ENCODE measurements around the gene ATXN7L3. TPM values are rescaled to one million over a fixed set of nuclear protein-coding genes. Genes with fewer than 3 reads are reported as not detected.

The ATXN7L3 gene
- total RNA-seq, 1 donor from 2014 or later: 38.9 TPM

DNA sequence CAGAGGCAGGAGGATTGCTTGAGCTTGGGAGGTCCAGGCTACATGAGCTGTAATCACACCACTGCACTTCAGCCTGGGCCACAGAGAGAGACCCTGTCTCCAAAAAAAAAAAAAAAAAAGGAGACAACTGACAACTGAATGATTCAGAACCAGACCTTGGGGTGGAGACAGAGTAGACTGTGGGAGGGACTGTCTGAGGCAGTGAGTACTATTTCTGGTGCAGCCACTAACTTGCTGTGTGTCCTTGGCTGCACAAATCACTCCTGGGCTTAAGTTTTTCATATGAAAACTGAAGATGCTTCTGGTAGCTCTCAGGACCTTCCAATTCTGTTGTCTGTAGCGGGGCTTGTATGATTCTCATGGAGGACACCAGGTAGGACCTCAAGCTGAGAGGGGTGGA, 23.4 kb downstream of the ATXN7L3 start:
- Mint-ChIP-seq H3K36me3 (peaks cover 15% of the 10 kb centered on the region), H3K4me1 (peaks cover 7% of the 10 kb centered on the region), H3K27ac (no peak overlapping the region), H3K4me3 (no peak overlapping the region), H3K9me3 (no peaks in the 10 kb centered on the region), H3K27me3 (ENCODE audit: insufficient read depth, low read depth) (peaks cover 4% of the 10 kb centered on the region)
- TF ChIP-seq EZH2phosphoT487 (IDR thresholded peaks at IDR 0.05) (no peak), EZH2 (IDR thresholded peaks at IDR 0.05) (no peak)
- TF ChIP-seq, protein P1, sequence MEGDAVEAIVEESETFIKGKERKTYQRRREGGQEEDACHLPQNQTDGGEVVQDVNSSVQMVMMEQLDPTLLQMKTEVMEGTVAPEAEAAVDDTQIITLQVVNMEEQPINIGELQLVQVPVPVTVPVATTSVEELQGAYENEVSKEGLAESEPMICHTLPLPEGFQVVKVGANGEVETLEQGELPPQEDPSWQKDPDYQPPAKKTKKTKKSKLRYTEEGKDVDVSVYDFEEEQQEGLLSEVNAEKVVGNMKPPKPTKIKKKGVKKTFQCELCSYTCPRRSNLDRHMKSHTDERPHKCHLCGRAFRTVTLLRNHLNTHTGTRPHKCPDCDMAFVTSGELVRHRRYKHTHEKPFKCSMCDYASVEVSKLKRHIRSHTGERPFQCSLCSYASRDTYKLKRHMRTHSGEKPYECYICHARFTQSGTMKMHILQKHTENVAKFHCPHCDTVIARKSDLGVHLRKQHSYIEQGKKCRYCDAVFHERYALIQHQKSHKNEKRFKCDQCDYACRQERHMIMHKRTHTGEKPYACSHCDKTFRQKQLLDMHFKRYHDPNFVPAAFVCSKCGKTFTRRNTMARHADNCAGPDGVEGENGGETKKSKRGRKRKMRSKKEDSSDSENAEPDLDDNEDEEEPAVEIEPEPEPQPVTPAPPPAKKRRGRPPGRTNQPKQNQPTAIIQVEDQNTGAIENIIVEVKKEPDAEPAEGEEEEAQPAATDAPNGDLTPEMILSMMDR (IDR thresholded peaks at IDR 0.05): no peak
- no peak overlapping the region for H3K4me2 ChIP-seq
- H2AFZ ChIP-seq (replicated peaks): no peak overlapping the region
- H3K27ac ChIP-seq: no peak overlapping the region
- H3K79me2 ChIP-seq (ENCODE audit: low read depth): no peaks in the 10 kb centered on the region
- peaks cover under 1% of the 10 kb centered on the region for H3K4me1 ChIP-seq
- no peaks in the 10 kb centered on the region for H3F3A ChIP-seq (ENCODE audit: low read depth)
- H3K4me3 ChIP-seq: no peak overlapping the region
- no peaks in the 10 kb centered on the region for H3K9me3 ChIP-seq (ENCODE audit: low read depth)
- no peaks in the 10 kb centered on the region for H4K20me1 ChIP-seq (ENCODE audit: low read depth)
- H3K9ac ChIP-seq: no peak overlapping the region
- H3K36me3 ChIP-seq: no peaks in the 10 kb centered on the region
- DNase-seq (ENCODE audit: low spot score): no peak
- H3K27me3 ChIP-seq: no peaks in the 10 kb centered on the region

DNA sequence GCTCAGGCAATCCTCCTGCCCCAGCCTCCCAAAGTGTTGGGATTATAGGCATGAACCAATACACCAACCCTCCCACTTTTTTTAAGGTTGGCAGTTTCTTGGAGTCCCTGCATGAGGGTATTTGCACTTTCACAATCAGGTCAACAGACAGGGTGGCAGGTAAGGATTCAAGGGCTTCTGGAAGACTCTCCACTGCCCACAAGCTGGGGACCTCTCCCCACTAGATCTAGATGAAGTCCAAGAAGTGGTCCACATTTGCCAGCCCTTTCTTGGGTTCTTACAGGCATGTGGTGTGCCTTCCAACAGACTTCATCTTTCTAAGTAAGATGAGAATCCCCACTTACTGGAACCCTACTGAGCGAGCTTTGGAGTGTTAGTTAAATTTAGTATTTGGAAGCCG, 25.3 kb downstream of the ATXN7L3 start:
- Histone ChIP-seq H3K27ac (no peak overlapping the region), H3K27me3 (no peaks in the 10 kb centered on the region), H3K4me3 (no peak overlapping the region), H2AFZ (replicated peaks) (no peak overlapping the region), H3K4me1 (peaks cover 11% of the 10 kb centered on the region), H3K79me2 (ENCODE audit: low read depth) (no peaks in the 10 kb centered on the region), H3K9me3 (ENCODE audit: low read depth) (no peaks in the 10 kb centered on the region), H3K4me2 (no peak overlapping the region), H3K9ac (no peak overlapping the region), H4K20me1 (ENCODE audit: low read depth) (no peaks in the 10 kb centered on the region), H3K36me3 (no peaks in the 10 kb centered on the region), H3F3A (ENCODE audit: low read depth) (no peaks in the 10 kb centered on the region)
- no peak overlapping the region for H3K4me3 Mint-ChIP-seq
- peaks cover 9% of the 10 kb centered on the region for H3K4me1 Mint-ChIP-seq
- no peak overlapping the region for H3K27ac Mint-ChIP-seq
- DNase-seq (ENCODE audit: low spot score): no peak
- TF ChIP-seq EZH2phosphoT487 (IDR thresholded peaks at IDR 0.05) (no peak), EZH2 (IDR thresholded peaks at IDR 0.05) (no peak)
- TF ChIP-seq, protein P1 (IDR thresholded peaks at IDR 0.05): no peak
- H3K27me3 Mint-ChIP-seq (ENCODE audit: insufficient read depth, low read depth): peaks cover 4% of the 10 kb centered on the region
- peaks cover 15% of the 10 kb centered on the region for H3K36me3 Mint-ChIP-seq
- no peaks in the 10 kb centered on the region for H3K9me3 Mint-ChIP-seq

DNA sequence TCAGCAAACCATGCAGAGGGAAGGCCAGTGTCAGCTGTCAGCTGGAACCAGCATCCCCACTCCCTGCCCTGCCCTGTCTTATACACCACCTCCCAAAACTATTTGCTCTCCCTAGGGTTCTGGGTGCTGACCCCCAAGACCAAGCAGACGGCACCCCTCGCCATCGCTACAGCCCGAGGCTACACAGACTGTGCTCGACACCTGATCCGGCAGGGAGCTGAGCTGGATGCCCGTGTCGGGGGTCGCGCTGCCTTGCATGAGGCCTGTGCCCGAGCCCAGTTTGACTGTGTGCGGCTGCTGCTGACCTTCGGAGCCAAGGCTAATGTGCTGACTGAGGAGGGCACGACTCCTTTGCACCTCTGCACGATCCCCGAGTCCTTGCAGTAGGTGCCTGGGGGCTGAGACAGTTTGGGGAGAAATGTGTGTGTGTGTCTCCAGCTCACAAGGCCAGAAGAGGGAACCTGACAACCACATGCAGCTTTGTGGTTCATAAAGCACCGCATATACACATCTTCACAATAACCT, 27.7 kb downstream of the ATXN7L3 start:
- H3K27ac Mint-ChIP-seq: peak overlapping the region; percentile 60
- no peak for DNase-seq (ENCODE audit: low spot score)

More for the DNA sequence above, 27.7 kb downstream of the ATXN7L3 start:
- no peaks in the 10 kb centered on the region for H4K20me1 ChIP-seq (ENCODE audit: low read depth)
- no peaks in the 10 kb centered on the region for H3K27me3 ChIP-seq
- H3K36me3 ChIP-seq: no peaks in the 10 kb centered on the region
- Mint-ChIP-seq H3K4me1 (peaks cover 21% of the 10 kb centered on the region), H3K27me3 (ENCODE audit: insufficient read depth, low read depth) (peaks cover 3% of the 10 kb centered on the region), H3K9me3 (no peaks in the 10 kb centered on the region), H3K4me3 (no peak overlapping the region), H3K36me3 (peaks cover 10% of the 10 kb centered on the region)
- H2AFZ ChIP-seq (replicated peaks): no peak overlapping the region
- H3K4me2 ChIP-seq: no peak overlapping the region
- no peaks in the 10 kb centered on the region for H3K9me3 ChIP-seq (ENCODE audit: low read depth)
- H3K27ac ChIP-seq: no peak overlapping the region
- peaks cover 3% of the 10 kb centered on the region for H3F3A ChIP-seq (ENCODE audit: low read depth)
- no peak overlapping the region for H3K9ac ChIP-seq
- H3K4me3 ChIP-seq: no peak overlapping the region
- peaks cover 11% of the 10 kb centered on the region for H3K4me1 ChIP-seq
- TF ChIP-seq, protein P1 (IDR thresholded peaks at IDR 0.05): no peak
- TF ChIP-seq EZH2phosphoT487 (IDR thresholded peaks at IDR 0.05) (no peak), EZH2 (IDR thresholded peaks at IDR 0.05) (no peak)
- H3K79me2 ChIP-seq (ENCODE audit: low read depth): no peaks in the 10 kb centered on the region

All from neural progenitor cell (in vitro differentiated cells).